MCF 10A (cell line): ENCODE measurements around the gene ITGB7. TPM values are rescaled to one million over a fixed set of nuclear protein-coding genes. Genes with fewer than 3 reads are reported as not detected.

Source experiments
- BruUV-seq: library from RNA; stranded (reverse); fragments of 400-500 nt; replicated peaks from 2 replicates; lab custom pipeline; 2021; lab: Mats Ljungman, UMichigan
- CTCF ChIA-PET: fragments of 300-600 bp; sonication (Branson Sonifier 250); formaldehyde crosslinking; extraction: SDS; loops from one replicate; lab custom pipeline; 2021; ENCODE audit warnings: antibody characterized with exemption, inconsistent platforms; lab: Yijun Ruan, JAX
- POLR2A ChIA-PET: fragments of 300-600, 350-650 bp; sonication (Branson Sonifier 250); formaldehyde crosslinking; extraction: SDS; loops from one replicate; lab custom pipeline; 2020; ENCODE audit warnings: antibody characterized with exemption, inconsistent platforms; lab: Yijun Ruan, JAX
- DNase-seq: peaks from one replicate; pipeline ENCODE4 v3.0.0-alpha.2; 2018; ENCODE audit not compliant: unreplicated experiment
- H3K27ac Mint-ChIP-seq: one replicate; pipeline ENCODE4 v1.8.0; 2022; ENCODE audit warnings: mild to moderate bottlenecking, low read depth, mixed read lengths; ENCODE audit not compliant: unreplicated experiment
- H3K27me3 Mint-ChIP-seq: one replicate; pipeline ENCODE4 v1.8.0; 2022; ENCODE audit warnings: mixed read lengths; ENCODE audit not compliant: insufficient read depth, unreplicated experiment
- H3K36me3 Mint-ChIP-seq: one replicate; pipeline ENCODE4 v1.8.0; 2022; ENCODE audit warnings: mild to moderate bottlenecking, moderate library complexity, mixed read lengths; ENCODE audit not compliant: insufficient read depth, unreplicated experiment
- H3K4me1 Mint-ChIP-seq: one replicate; pipeline ENCODE4 v1.8.0; 2022; ENCODE audit warnings: mixed read lengths; ENCODE audit not compliant: insufficient read depth, unreplicated experiment
- H3K4me3 Mint-ChIP-seq: one replicate; pipeline ENCODE4 v1.8.0; 2022; ENCODE audit warnings: mild to moderate bottlenecking, moderate library complexity, mixed read lengths; ENCODE audit not compliant: unreplicated experiment
- H3K9me3 Mint-ChIP-seq: one replicate; pipeline ENCODE4 v1.8.0; 2022; ENCODE audit warnings: mixed read lengths; ENCODE audit not compliant: unreplicated experiment
- CTCF ChIP-seq: fragments of 200-600 bp; IDR thresholded peaks from one replicate; pipeline ENCODE4 v1.8.0; 2022; ENCODE audit warnings: antibody characterized with exemption, mild to moderate bottlenecking; ENCODE audit not compliant: unreplicated experiment
- intact Hi-C: fragments of 100-400 bp; cut with micrococcal nuclease; formaldehyde crosslinking; loops from 2 replicates; pipeline ENCODE4 v1.14.1; 2022
- total RNA-seq: library from RNA; stranded (reverse); gene quantifications from 2 replicates; pipeline ENCODE4 v1.2.3, GENCODE V29; 2022

The ITGB7 gene
- total RNA-seq, 1 experiment from 2014 or later = 1.0 TPM

GRCh38 chr12:53159195-53159839 is 47.7 kb downstream of the ITGB7 start:
- Mint-ChIP-seq H3K9me3 (no peaks in the 10 kb centered on the region), H3K36me3 (peaks cover 7% of the 10 kb centered on the region), H3K27ac (no peak overlapping the region), H3K4me3 (no peak overlapping the region), H3K27me3 (no peaks in the 10 kb centered on the region), H3K4me1 (peaks cover 8% of the 10 kb centered on the region)
- no TSS peak for BruUV-seq
- TF ChIP-seq CTCF = peak; percentile 94
- intact Hi-C loops = loop anchor here (1.0 kb wide), 2 partner anchors 31 to 128 kb away; no protein-coding TSS in a partner anchor
- POLR2A ChIA-PET = interaction anchor here (0.6 to 2.9 kb wide), 6 partner anchors 20 to 140 kb away, joined by 3 to 11 read pairs (median 4); partner anchors contain the start of genes CSAD, MYG1 and ZNF740
- DNase-seq = peak; percentile 85
- CTCF ChIA-PET = interaction anchor here (0.6 to 4.6 kb wide), 51 partner anchors 8 to 1015 kb away, joined by 3 to 54 read pairs (median 3); partner anchors contain the start of genes CSAD, ESPL1, MYG1 and PFDN5

GRCh38 chr12:53152390-53152789 is 54.7 kb downstream of the ITGB7 start:
- no peak overlapping the region for H3K27ac Mint-ChIP-seq
- H3K4me1 Mint-ChIP-seq = no peaks in the 10 kb centered on the region
- TF ChIP-seq CTCF = no peak
- POLR2A ChIA-PET = no interaction called here
- no TSS peak for BruUV-seq
- H3K36me3 Mint-ChIP-seq = peaks cover 3% of the 10 kb centered on the region
- no peak overlapping the region for H3K4me3 Mint-ChIP-seq
- CTCF ChIA-PET = interaction anchor here (1.0 kb wide), 1 partner anchor 23 kb away, joined by 3 read pairs; no protein-coding TSS in a partner anchor
- DNase-seq = no peak
- H3K9me3 Mint-ChIP-seq = no peaks in the 10 kb centered on the region
- no peaks in the 10 kb centered on the region for H3K27me3 Mint-ChIP-seq
- intact Hi-C loops = no loop called here

GRCh38 chr12:53151039-53151438 is 56.0 kb downstream of the ITGB7 start:
- ChIA-PET CTCF (interaction anchor here (1.2 kb wide), 1 partner anchor 9 kb away, joined by 3 read pairs; no protein-coding TSS in a partner anchor), POLR2A (no interaction called here)
- no peaks in the 10 kb centered on the region for H3K4me1 Mint-ChIP-seq
- intact Hi-C loops = no loop called here
- H3K27ac Mint-ChIP-seq = no peak overlapping the region
- no peak overlapping the region for H3K4me3 Mint-ChIP-seq
- no peak for DNase-seq
- no TSS peak for BruUV-seq
- H3K36me3 Mint-ChIP-seq = no peaks in the 10 kb centered on the region
- TF ChIP-seq CTCF = no peak
- H3K9me3 Mint-ChIP-seq = no peaks in the 10 kb centered on the region
- H3K27me3 Mint-ChIP-seq = no peaks in the 10 kb centered on the region

GRCh38 chr12:53147653-53148052 is 59.4 kb downstream of the ITGB7 start:
- Mint-ChIP-seq H3K36me3 (peaks cover 7% of the 10 kb centered on the region), H3K27me3 (no peaks in the 10 kb centered on the region), H3K27ac (no peak overlapping the region), H3K9me3 (no peaks in the 10 kb centered on the region), H3K4me3 (no peak overlapping the region), H3K4me1 (peaks cover 6% of the 10 kb centered on the region)
- BruUV-seq = no TSS peak
- DNase-seq = no peak
- POLR2A ChIA-PET = interaction anchor here (0.6 kb wide), 1 partner anchor 52 kb away, joined by 3 read pairs; no protein-coding TSS in a partner anchor
- TF ChIP-seq CTCF = no peak
- intact Hi-C loops = no loop called here
- CTCF ChIA-PET = interaction anchor here (0.6 to 1.2 kb wide), 4 partner anchors 12 to 821 kb away, joined by 3 to 4 read pairs (median 3); no protein-coding TSS in a partner anchor
